Fibroblast of pulmonary artery (primary cell): Measurements from ENCODE around the gene BRME1.
A peak's percentile ranks its signal among the peaks of the same experiment; 100 is the strongest.

ENCODE experiments used
- DNase-seq: peaks from one replicate; pipeline ENCODE4 v3.0.0-alpha.2; 2010; ENCODE audit warnings: low read depth
- H3K4me3 ChIP-seq: replicated peaks from 2 replicates; pipeline ENCODE4 v1.5.1; 2011; ENCODE audit warnings: low read depth, mild to moderate bottlenecking, control low read depth, low read length, moderate library complexity
- CTCF ChIP-seq: IDR thresholded peaks from 2 replicates; pipeline ENCODE4 v1.5.1; 2011; ENCODE audit warnings: mild to moderate bottlenecking, control low read depth, low read length, inconsistent platforms; ENCODE audit errors: missing control alignments

BRME1 gene

GRCh38 chr19:13946414-13946813, 40.5 kb upstream of the BRME1 start:
- TF ChIP-seq CTCF: no peak
- DNase-seq: no peak

GRCh38 chr19:13942023-13942684, 36.2 kb upstream of the BRME1 start:
- DNase-seq: no peak
- no peak for TF ChIP-seq CTCF
- no peak overlapping the region for H3K4me3 ChIP-seq

More at GRCh38 chr19:13946414-13946813, 40.5 kb upstream of the BRME1 start:
- no peak overlapping the region for H3K4me3 ChIP-seq

- no peak for TF ChIP-seq CTCF
- DNase-seq: peak; percentile 64
- peak within 1 kb of the TSS; percentile 35 for H3K4me3 ChIP-seq
Observed at GRCh38 chr19:13938301-13939064, 32.6 kb upstream of the BRME1 start, which contains the start of gene PODNL1. Gene PODNL1, minus strand, starts transcription at chr19:13938417. Its CDS starts 236 bp downstream, at chr19:13938181.

GRCh38 chr19:13937479-13938300, 31.8 kb upstream of the BRME1 start:
- H3K4me3 ChIP-seq: peak overlapping the region; percentile 35
- no peak for TF ChIP-seq CTCF
- no peak for DNase-seq

- no peak for TF ChIP-seq CTCF
- DNase-seq: no peak
- no peak overlapping the region for H3K4me3 ChIP-seq
Observed at GRCh38 chr19:13935765-13936510, 30.0 kb upstream of the BRME1 start.

DNA sequence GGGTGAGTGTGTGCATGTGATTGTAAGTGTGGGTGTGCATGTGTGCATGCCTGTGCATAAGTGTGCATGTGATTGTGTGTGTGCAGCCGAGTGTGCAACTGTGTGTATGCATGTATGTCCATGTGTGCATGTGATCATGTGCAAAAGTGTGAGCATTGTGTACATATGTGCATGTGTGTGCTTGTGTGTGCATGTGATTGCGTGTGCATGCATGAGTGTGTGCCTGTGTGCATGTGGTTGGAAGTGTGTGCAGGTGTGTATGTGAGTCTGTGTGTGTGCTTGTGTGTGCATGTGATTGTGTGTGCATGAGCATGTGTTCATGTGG, 28.8 kb upstream of the BRME1 start:
- DNase-seq: no peak
- TF ChIP-seq CTCF: no peak
- H3K4me3 ChIP-seq: no peak overlapping the region
